T-helper 17 cell (primary cell): ENCODE results near the gene IRF2BP1. TPM values are rescaled to one million over a fixed set of nuclear protein-coding genes. Genes with fewer than 3 reads are reported as not detected.

ENCODE experiments used
- ATAC-seq: fragments of 150-1000 bp; cut with Tn5 transposase; 2 replicates; pipeline ENCODE4 v1.10.0; 2021; ENCODE audit warnings: mild to moderate bottlenecking, moderate library complexity
- DNase-seq, 3 donors: peaks; one replicate each; pipeline versions ENCODE4 v3.0.0 to v3.0.0-alpha.2; 2020 to 2021
- H3K9me3 ChIP-seq: one replicate; pipeline ENCODE4 v1.7.0; 2013; ENCODE audit warnings: low read length, mild to moderate bottlenecking; ENCODE audit not compliant: control insufficient read depth, poor library complexity, severe bottlenecking
- H3K27ac Mint-ChIP-seq: one replicate; pipeline ENCODE4 v1.8.0; 2022; ENCODE audit warnings: mild to moderate bottlenecking, moderate library complexity, mixed read lengths
- H3K27me3 Mint-ChIP-seq: one replicate; pipeline ENCODE4 v1.8.0; 2022; ENCODE audit warnings: mixed read lengths
- H3K36me3 Mint-ChIP-seq: one replicate; pipeline ENCODE4 v1.8.0; 2022; ENCODE audit warnings: low read depth, mixed read lengths
- H3K4me1 Mint-ChIP-seq: one replicate; pipeline ENCODE4 v1.8.0; 2022; ENCODE audit warnings: mild to moderate bottlenecking, mixed read lengths
- H3K4me3 Mint-ChIP-seq: one replicate; pipeline ENCODE4 v1.8.0; 2022; ENCODE audit warnings: mild to moderate bottlenecking, moderate library complexity, mixed read lengths
- total RNA-seq, 4 donors: library from RNA in 2 of 4; stranded (reverse) in 2 of 4; gene quantifications; one replicate each; pipeline ENCODE4 v1.2.3 and lab custom pipeline; 2022 to 2026

The IRF2BP1 gene
- total RNA-seq, 2 donors from 2014 or later: 16.0 to 18.7 TPM

DNA sequence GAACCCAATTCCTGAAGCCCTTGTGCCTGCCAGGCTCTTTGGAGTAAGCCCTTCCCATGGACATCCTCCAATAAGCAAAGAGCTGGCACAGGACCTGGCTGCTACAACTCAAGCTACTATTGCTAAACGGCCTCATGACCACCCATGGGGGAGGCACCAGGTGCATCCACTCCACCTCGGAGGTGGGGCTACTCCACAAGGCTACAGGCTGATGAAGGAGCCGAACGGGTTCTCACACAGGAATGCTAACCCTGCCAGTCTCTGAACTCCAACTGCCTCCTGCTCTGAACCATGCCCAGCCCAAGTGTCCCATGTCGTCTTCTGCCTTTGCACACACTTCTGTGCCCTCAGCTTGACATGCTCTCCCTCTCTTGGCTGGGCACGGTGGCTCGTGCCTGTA, 33.0 kb downstream of the IRF2BP1 start:
- Mint-ChIP-seq H3K36me3 (peaks cover 6% of the 10 kb centered on the region), H3K4me3 (no peak overlapping the region)

DNA sequence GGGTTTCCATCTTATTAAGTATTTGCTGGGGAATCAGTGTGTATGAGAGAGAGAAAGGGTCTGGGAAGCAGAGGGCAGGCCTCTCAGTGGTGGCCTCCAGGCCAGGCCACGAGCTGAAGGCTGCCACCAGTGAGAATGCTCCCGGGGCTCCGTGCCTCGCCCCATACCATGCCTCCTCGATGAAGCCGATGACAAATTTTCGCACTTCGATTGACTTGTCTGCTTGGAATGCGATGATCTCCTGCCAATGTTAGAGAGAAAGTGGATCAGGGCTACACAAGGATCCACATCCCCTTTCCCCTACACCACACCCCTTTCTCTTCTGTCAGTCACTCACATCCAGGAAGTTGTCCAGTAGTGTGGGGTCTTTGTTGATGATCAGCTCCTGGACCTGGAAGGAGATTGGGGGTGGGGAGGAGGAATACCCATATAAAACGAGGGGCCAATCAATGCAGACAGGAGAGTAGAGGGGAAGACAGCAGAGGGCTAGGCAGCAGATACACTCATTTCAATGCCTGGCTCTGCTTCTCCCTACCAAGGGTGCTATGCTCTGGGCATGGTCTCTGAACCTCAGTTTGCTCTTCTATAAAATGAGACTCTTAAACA, 33.7 kb downstream of the IRF2BP1 start:
- Mint-ChIP-seq H3K27ac (no peak overlapping the region), H3K36me3 (peaks cover 6% of the 10 kb centered on the region), H3K27me3 (no peaks in the 10 kb centered on the region), H3K4me3 (no peak overlapping the region), H3K4me1 (peaks cover 9% of the 10 kb centered on the region)
- H3K9me3 ChIP-seq: no peaks in the 10 kb centered on the region
- ATAC-seq (no peak), DNase-seq (no peak)

More for the DNA sequence above, 33.0 kb downstream of the IRF2BP1 start:
- ATAC-seq (no peak), DNase-seq (no peak)
- H3K9me3 ChIP-seq: no peaks in the 10 kb centered on the region
- no peaks in the 10 kb centered on the region for H3K27me3 Mint-ChIP-seq
- peaks cover 9% of the 10 kb centered on the region for H3K4me1 Mint-ChIP-seq
- no peak overlapping the region for H3K27ac Mint-ChIP-seq

DNA sequence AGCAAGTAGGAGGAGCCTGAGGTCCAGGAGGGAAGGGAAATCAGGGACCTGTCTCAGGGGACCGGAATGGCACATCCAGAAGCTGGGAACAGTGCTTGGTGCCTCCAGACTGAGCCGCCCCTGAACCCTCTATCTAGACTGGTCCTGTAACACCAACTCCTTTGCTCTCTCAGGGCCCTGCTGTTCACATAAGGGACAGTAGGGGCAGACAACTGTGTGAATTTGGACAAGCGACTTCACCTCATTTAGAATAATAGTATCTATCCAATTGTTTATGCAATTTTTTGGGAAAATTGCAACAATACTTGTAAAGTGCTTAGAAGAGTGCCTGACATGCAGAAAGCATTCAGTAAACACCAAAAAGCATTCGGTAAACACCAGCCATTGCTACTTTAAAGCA, 37.0 kb downstream of the IRF2BP1 start:
- peaks cover 8% of the 10 kb centered on the region for H3K36me3 Mint-ChIP-seq

DNA sequence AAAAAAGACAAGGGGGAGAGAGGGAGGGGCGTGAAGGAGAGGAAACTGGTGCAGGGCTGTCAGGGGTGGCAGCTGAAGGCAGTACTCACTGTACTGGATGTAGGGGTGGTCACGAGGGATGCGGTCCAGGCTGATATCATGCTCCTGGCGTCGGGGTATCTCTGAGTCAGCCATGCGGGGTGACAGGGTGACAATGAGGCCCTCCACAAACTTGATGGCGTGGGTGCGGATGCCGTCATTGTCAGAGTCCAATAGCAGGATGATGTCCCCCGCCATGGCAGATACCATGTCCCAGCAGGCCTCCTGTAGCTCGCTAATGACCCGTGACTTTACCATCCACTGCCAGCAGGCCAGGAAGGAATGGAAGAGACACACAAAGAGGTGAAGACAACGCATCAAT, 38.3 kb downstream of the IRF2BP1 start:
- Mint-ChIP-seq H3K36me3 (peaks cover 9% of the 10 kb centered on the region), H3K27ac (no peak overlapping the region), H3K4me1 (peaks cover 11% of the 10 kb centered on the region), H3K4me3 (no peak overlapping the region), H3K27me3 (no peaks in the 10 kb centered on the region)
- no peaks in the 10 kb centered on the region for H3K9me3 ChIP-seq
- no peak for ATAC-seq
- DNase-seq: no peak

More for the DNA sequence above, 37.0 kb downstream of the IRF2BP1 start:
- Mint-ChIP-seq H3K4me1 (peaks cover 11% of the 10 kb centered on the region), H3K27me3 (no peaks in the 10 kb centered on the region), H3K27ac (no peak overlapping the region), H3K4me3 (no peak overlapping the region)
- H3K9me3 ChIP-seq: no peaks in the 10 kb centered on the region
- no peak for ATAC-seq
- no peak for DNase-seq

DNA sequence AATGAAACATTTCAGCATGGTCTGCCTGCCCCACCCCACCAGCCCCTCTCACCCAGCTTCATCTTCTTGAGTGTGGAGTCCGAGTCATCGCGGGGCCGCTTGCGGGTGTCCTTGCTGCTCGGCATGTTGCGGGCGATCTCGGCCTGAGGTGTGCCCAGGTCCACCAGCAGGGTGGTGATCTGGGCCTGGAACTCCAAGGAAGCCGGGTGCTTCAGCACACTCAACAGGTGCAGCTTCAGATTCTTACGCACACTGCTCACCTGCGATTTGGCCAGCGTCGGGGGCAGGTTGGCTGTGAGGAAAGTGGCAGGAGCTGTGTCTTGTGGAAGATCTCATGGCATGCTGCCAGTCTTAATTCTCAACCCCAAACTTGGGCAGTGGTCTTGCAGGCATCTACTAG, 43.7 kb downstream of the IRF2BP1 start:
- Mint-ChIP-seq H3K27ac (no peak overlapping the region), H3K4me1 (peaks cover 7% of the 10 kb centered on the region), H3K27me3 (no peaks in the 10 kb centered on the region), H3K4me3 (no peak overlapping the region), H3K36me3 (peaks cover 5% of the 10 kb centered on the region)
- H3K9me3 ChIP-seq: no peaks in the 10 kb centered on the region
- ATAC-seq: no peak
- DNase-seq: no peak

DNA sequence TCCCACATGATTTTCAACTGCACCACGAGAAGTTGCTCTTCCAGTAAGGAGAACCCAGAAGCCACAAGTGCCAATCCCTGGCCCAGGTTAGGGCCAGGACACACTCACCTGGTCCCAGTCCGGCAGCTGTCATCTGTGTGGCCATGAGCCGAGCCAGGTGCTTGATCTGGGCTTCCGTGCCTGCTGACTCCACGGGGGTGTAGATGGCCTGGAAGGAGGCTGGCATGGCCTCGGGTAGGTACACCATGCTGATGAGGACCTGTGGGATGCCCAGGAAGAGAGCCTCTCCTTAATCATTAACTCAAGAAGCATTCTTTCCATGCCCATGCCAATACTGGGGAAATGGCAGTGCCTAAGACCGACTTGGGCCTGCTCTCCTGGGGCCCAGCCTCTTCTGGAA, 51.0 kb downstream of the IRF2BP1 start:
- DNase-seq: no peak
- no peak for ATAC-seq
- H3K36me3 Mint-ChIP-seq: peaks cover 4% of the 10 kb centered on the region

More for the DNA sequence above, 51.0 kb downstream of the IRF2BP1 start:
- no peak overlapping the region for H3K27ac Mint-ChIP-seq
- H3K4me1 Mint-ChIP-seq: peaks cover 2% of the 10 kb centered on the region
- no peaks in the 10 kb centered on the region for H3K27me3 Mint-ChIP-seq
- no peaks in the 10 kb centered on the region for H3K9me3 ChIP-seq
- H3K4me3 Mint-ChIP-seq: no peak overlapping the region

Other genes with a start within 250 kb of the IRF2BP1 start
- 10 to 100 TPM; 58.1 to 61.2 TPM for gene EML2, start 246.7 kb downstream of the IRF2BP1 start, total RNA-seq
- 1 to 10 TPM; 2.3 to 4.6 TPM for gene GIPR, start 217.9 kb downstream of the IRF2BP1 start, total RNA-seq
- 100 to 1,000 TPM; 333 to 339 TPM for gene SNRPD2, start 194.2 kb downstream of the IRF2BP1 start, total RNA-seq
- gene QPCTL, start 193.5 kb downstream of the IRF2BP1 start, total RNA-seq: 10 to 100 TPM in 1 of 2 donors, 1 to 10 TPM in 1; 7.1 to 13.2 TPM
- 10 to 100 TPM; 19.4 to 23.2 TPM for gene FBXO46, start 155.2 kb downstream of the IRF2BP1 start, total RNA-seq
- not detected for gene MEIOSIN, start 152.7 kb downstream of the IRF2BP1 start, total RNA-seq
- gene SIX5, start 116.9 kb downstream of the IRF2BP1 start, total RNA-seq: under 1 TPM; 0.42 to 0.44 TPM
- gene DMPK, start 103.7 kb downstream of the IRF2BP1 start, total RNA-seq: 10 to 100 TPM; 18.7 to 35.8 TPM
- 10 to 100 TPM; 28.3 to 49.1 TPM for gene DMWD, start 93.3 kb downstream of the IRF2BP1 start, total RNA-seq
- under 1 TPM; 0.10 to 0.34 TPM for gene RSPH6A, start 70.8 kb downstream of the IRF2BP1 start, total RNA-seq
- gene SYMPK, start 23.0 kb downstream of the IRF2BP1 start, total RNA-seq: 10 to 100 TPM; 75.5 to 81.6 TPM
- not detected for gene FOXA3, start 21.8 kb downstream of the IRF2BP1 start, total RNA-seq
- gene MYPOP, start 16.5 kb upstream of the IRF2BP1 start, total RNA-seq: 1 to 10 TPM; 7.1 to 7.5 TPM
- not detected for gene NANOS2, start 28.6 kb upstream of the IRF2BP1 start, total RNA-seq
- gene NOVA2, start 87.7 kb upstream of the IRF2BP1 start, total RNA-seq: not detected
- gene CCDC61, start 109.3 kb upstream of the IRF2BP1 start, total RNA-seq: 10 to 100 TPM; 13.5 to 15.6 TPM
- gene PGLYRP1, start 136.9 kb upstream of the IRF2BP1 start, total RNA-seq: not detected
- gene IGFL4, start 154.9 kb upstream of the IRF2BP1 start, total RNA-seq: not detected
- not detected for gene IGFL3, start 238.5 kb upstream of the IRF2BP1 start, total RNA-seq